Common myeloid progenitor, CD34-positive (primary cell): ENCODE results near the gene PTPRN2.
"Not testable (repeated sequence)": the region's sequence is repeated elsewhere in the genome, so short reads cannot be mapped to it uniquely, and the experiment has no call there.

Source experiments
- CTCF ChIA-PET: fragments of 350-600 bp; sonication (Branson Sonifier 250); formaldehyde crosslinking; loops from one replicate; lab custom pipeline; 2021; ENCODE audit warnings: antibody characterized with exemption; lab: Charles Lee
- POLR2A ChIA-PET: fragments of 350-600 bp; sonication (Branson Sonifier 250); formaldehyde crosslinking; loops from one replicate; lab custom pipeline; 2021; ENCODE audit warnings: antibody characterized with exemption; lab: Charles Lee
- DNase-seq, 3 donors: peaks; one replicate each; pipeline versions ENCODE4 v3.0.0 to v3.0.0-alpha.2; 2013
- H3K27ac ChIP-seq, 2 experiments: 1 replicate in 1 of 2; 2 replicates in 1 of 2; pipeline ENCODE4 v1.7.0; 2013; ENCODE audit warnings: inconsistent platforms in 2 of 2, low read length in 2 of 2, mild to moderate bottlenecking in 2 of 2, low read depth in 1 of 2, moderate library complexity in 1 of 2; ENCODE audit not compliant: severe bottlenecking in 2 of 2, insufficient read depth in 1 of 2, poor library complexity in 1 of 2
- H3K27me3 ChIP-seq, 5 experiments: replicated peaks in 2 of 5; 1 replicate in 3 of 5; 2 replicates in 2 of 5; pipeline versions ENCODE4 v1.6.1 to v1.7.0; 2013; ENCODE audit warnings: low read length in 4 of 5, mild to moderate bottlenecking in 2 of 5, moderate library complexity in 2 of 5, inconsistent platforms in 1 of 5; ENCODE audit not compliant: insufficient read depth in 5 of 5, control insufficient read depth in 4 of 5
- H3K36me3 ChIP-seq, 4 experiments: 1 replicate in 2 of 4; 2 replicates in 2 of 4; pipeline versions ENCODE4 v1.6.1 to v1.7.0; 2013; ENCODE audit warnings: low read length in 3 of 4, control low read depth in 1 of 4, mild to moderate bottlenecking in 1 of 4; ENCODE audit not compliant: control insufficient read depth in 4 of 4, insufficient read depth in 4 of 4
- H3K4me1 ChIP-seq, 4 experiments: 1 replicate in 3 of 4; 2 replicates in 1 of 4; pipeline versions ENCODE4 v1.6.1 to v1.7.1; 2013; ENCODE audit warnings: low read length in 3 of 4, mild to moderate bottlenecking in 3 of 4, control low read depth in 1 of 4, inconsistent platforms in 1 of 4, moderate library complexity in 1 of 4; ENCODE audit not compliant: control insufficient read depth in 4 of 4, insufficient read depth in 4 of 4; ENCODE audit errors: control extremely low read depth in 1 of 4
- H3K4me3 ChIP-seq, 7 experiments: 1 replicate in 4 of 7; 2 replicates in 3 of 7; pipeline versions ENCODE4 v1.5.1 to v1.7.0; 2013; ENCODE audit warnings: mild to moderate bottlenecking in 7 of 7, low read length in 6 of 7, moderate library complexity in 6 of 7, inconsistent platforms in 2 of 7, low read depth in 2 of 7, control low read depth in 1 of 7; ENCODE audit not compliant: insufficient read depth in 4 of 7, control insufficient read depth in 1 of 7; ENCODE audit errors: extremely low read depth in 1 of 7
- H3K9me3 ChIP-seq, 5 experiments: 1 replicate in 4 of 5; 2 replicates in 1 of 5; pipeline versions ENCODE4 v1.6.1 to v1.7.1; 2013; ENCODE audit warnings: low read length in 4 of 5, mild to moderate bottlenecking in 2 of 5, inconsistent platforms in 1 of 5, low read depth in 1 of 5, moderate library complexity in 1 of 5; ENCODE audit not compliant: control insufficient read depth in 4 of 5, insufficient read depth in 2 of 5; ENCODE audit errors: control extremely low read depth in 1 of 5
- WGBS: methylation state at CpG from one replicate; pipeline ENCODE4 v1.1.5; 2013; ENCODE audit not compliant: insufficient coverage; 5-methylcytosine and 5-hydroxymethylcytosine counted together

The PTPRN2 gene

DNA sequence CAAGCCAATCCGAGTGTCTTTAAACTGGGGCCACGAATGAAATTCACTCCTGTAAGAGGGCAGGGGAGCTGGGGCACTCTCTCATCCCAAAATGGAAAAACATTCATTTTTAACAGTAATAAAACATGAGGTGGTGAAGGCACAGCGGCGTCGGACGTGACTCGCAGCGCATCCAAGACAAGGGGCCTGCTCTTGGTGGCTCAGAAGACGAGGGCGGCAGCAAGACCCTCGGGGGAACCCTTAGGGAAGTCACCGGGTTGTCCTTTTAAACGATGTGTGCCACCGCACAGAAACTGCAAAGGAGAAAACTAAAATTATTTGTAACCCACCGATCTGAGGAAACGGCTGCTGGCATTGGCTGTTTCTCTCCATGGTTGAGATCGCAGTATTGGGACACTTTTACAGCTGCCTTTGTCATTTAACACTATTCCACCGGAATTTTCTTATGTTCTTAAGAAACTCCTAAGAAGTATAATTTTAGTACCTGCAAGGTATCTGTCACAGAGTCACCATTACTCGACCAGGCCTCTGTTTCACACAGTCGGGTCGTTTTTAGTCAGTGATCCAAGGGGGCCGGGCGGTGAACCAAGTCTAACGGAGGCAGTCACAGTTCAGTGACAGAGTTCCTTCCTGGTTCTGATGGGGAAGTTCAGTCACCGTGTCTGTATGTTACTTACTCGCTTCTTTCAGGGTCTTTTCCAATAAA, 159.3 kb downstream of the PTPRN2 start:
- no peak overlapping the region for H3K4me3 ChIP-seq
- POLR2A ChIA-PET, result no interaction called here

DNA sequence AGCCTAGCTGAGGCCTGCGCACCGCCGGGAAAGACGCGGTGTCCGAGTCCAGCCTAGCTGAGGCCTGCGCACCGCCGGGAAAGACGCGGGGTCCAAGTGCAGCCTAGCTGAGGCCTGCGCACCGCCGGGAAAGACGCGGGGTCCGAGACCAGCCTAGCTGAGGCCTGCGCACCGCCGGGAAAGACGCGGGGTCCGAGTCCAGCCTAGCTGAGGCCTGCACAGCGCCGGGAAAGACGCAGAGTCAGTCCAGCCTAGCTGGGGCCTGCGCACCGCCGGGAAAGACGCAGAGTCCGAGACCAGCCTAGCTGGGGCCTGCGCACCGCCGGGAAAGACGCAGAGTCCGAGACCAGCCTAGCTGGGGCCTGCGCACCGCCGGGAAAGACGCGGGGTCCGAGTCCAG, 161.9 kb downstream of the PTPRN2 start:
- H3K4me3 ChIP-seq, H3K4me1 ChIP-seq, H3K36me3 ChIP-seq, H3K9me3 ChIP-seq, H3K27ac ChIP-seq, DNase-seq, H3K27me3 ChIP-seq, CTCF ChIA-PET, POLR2A ChIA-PET: not testable (repeated sequence)
- 99% methylated on average over 13 of the region's 42 CpGs for WGBS

More for the DNA sequence above, 159.3 kb downstream of the PTPRN2 start:
- peaks cover 0 to 2% (median 0%) of the 10 kb centered on the region in 5 experiments for H3K27me3 ChIP-seq
- H3K4me1 ChIP-seq, result peaks cover 0 to 2% (median 0%) of the 10 kb centered on the region in 4 experiments
- CTCF ChIA-PET, result interaction anchor here (1.5 kb wide), 1 partner anchor 11 kb away, joined by 4 read pairs; no protein-coding TSS in a partner anchor
- no peak overlapping the region for H3K27ac ChIP-seq
- WGBS, result 76% methylated on average over 24 of the region's 26 CpGs
- DNase-seq, result no peak
- H3K36me3 ChIP-seq, result no peaks in the 10 kb centered on the region
- H3K9me3 ChIP-seq, result no peaks in the 10 kb centered on the region

DNA sequence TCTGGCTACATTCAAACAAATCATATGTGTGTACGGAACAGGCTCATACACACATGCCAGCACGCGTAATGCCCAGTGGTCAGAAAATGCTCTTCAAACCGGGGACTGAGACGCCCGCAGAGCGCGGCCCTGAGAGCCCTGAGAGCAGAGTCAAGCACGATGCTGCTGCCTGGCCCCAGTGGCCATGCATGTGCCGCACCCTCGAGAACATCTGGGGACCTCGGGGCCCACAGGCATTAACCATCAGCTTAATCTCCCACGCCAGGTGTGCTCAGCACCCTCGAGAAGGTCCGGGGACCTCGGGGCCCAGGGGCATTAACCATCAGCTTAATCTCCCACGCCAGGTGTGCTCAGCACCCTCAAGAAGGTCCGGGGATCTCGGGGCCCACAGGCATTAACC, 163.1 kb downstream of the PTPRN2 start:
- CTCF ChIA-PET, result no interaction called here
- Histone ChIP-seq H3K27ac (no peak overlapping the region), H3K36me3 (no peaks in the 10 kb centered on the region), H3K4me1 (no peaks in the 10 kb centered on the region), H3K9me3 (no peaks in the 10 kb centered on the region), H3K27me3 (peaks cover 0 to 12% (median 0%) of the 10 kb centered on the region in 5 experiments), H3K4me3 (no peak overlapping the region)
- 97% methylated on average over 19 of the region's 19 CpGs for WGBS
- no peak for DNase-seq
- POLR2A ChIA-PET, result interaction anchor here (1.1 kb wide), 1 partner anchor 557 kb away, joined by 3 read pairs; no protein-coding TSS in a partner anchor

DNA sequence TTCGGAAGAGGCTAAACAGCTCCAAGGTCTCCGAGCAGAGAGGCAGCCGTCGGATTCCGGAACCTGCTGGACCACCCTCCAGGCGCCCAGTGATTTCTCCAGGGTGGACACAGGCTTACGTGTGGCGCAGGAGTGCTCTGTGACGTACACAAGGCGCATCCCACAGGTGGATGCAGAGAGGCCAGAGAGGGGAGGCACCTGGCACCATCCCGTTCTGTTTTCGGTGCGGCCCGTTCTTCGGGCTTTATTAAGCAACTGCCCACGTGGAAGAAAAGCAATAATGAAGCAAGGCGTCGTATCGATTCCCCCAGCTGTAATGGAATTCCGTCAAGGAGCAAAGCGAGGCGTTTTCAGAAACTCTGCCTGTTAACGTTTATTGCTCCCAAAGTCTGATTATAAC, 163.6 kb downstream of the PTPRN2 start:
- Histone ChIP-seq H3K27me3 (peaks cover 0 to 9% (median 0%) of the 10 kb centered on the region in 5 experiments), H3K36me3 (no peaks in the 10 kb centered on the region), H3K27ac (no peak overlapping the region), H3K4me3 (no peak overlapping the region), H3K4me1 (no peaks in the 10 kb centered on the region), H3K9me3 (no peaks in the 10 kb centered on the region)
- POLR2A ChIA-PET, result interaction anchor here (1.1 kb wide), 1 partner anchor 556 kb away, joined by 3 read pairs; no protein-coding TSS in a partner anchor
- WGBS, result 98% methylated on average over 19 of the region's 23 CpGs
- no peak for DNase-seq
- CTCF ChIA-PET, result no interaction called here

DNA sequence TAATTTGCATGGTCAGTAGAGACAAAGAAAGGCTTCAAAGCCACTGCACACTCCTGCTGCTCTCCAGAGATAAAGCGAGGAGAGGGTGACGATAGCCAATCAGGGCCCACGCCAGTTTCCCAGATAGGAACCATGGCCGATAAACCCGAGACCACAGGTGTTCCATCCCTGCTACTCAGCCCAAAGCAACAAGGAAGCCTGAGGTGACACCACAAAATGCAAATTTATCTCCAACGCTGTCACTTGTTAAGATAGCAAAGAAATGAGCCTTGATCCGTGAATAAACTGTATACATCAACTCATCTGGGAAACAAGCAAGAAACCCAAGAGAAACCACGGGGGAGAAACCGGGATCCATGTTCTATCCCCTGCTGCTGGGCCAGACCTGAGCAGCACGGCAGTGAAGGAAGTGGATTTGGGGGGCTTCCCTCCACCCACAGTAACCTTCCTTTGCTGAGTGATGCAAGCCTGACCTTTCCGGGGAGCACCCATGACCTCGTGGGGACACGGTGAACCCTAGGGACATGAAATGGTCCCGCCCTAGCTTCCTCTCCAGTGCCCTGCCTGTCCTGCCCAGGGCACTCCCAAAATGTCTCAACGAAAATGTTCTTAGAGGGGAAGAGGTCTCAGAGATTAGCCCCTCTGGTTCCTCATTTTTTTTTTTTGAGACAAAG, 164.6 kb downstream of the PTPRN2 start:
- Histone ChIP-seq H3K4me1 (no peaks in the 10 kb centered on the region), H3K27ac (no peak overlapping the region), H3K36me3 (no peaks in the 10 kb centered on the region), H3K9me3 (peaks cover 0 to 8% (median 0%) of the 10 kb centered on the region in 5 experiments), H3K27me3 (peaks cover 0 to 9% (median 0%) of the 10 kb centered on the region in 5 experiments), H3K4me3 (no peak overlapping the region)
- WGBS, result 83% methylated on average over 13 of the region's 15 CpGs
- no peak for DNase-seq
- ChIA-PET POLR2A (no interaction called here), CTCF (no interaction called here)

DNA sequence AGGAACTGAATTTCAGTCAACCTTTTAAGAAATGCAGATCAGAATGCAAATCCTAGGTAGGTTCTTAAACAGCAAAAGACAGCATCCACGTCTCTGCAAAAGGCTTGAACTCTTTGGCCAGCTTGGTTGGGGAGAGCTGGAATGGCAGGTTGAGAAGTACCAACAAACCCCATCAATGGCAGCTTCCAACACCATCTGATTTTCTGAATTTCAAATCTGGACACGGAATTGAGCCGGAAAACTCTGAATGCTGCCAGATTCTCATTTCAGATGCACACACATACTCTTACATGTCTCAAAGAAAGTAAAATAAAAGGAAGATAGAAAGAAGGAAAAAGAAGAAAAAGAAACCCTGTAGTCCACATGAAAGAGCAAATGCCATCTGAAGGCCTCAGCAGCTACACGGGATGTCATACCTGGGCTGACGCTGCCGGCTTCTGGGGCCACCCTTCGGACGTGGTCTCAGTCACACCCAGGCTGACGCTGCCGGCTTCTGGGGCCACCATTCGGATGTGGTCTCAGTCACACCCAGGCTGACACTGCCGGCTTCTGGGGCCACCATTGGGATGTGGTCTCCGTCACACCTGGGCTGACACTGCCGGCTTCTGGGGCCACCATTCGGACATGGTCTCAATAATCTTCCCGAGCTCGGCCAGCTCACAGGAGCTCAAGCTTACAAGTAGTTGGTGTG, 165.3 kb downstream of the PTPRN2 start:
- CTCF ChIA-PET, result no interaction called here
- Histone ChIP-seq H3K4me3 (no peak overlapping the region), H3K27ac (no peak overlapping the region), H3K4me1 (no peaks in the 10 kb centered on the region), H3K36me3 (no peaks in the 10 kb centered on the region), H3K9me3 (peaks cover 0 to 12% (median 2%) of the 10 kb centered on the region in 5 experiments), H3K27me3 (peaks cover 0 to 9% (median 0%) of the 10 kb centered on the region in 5 experiments)
- DNase-seq, result no peak
- WGBS, result 98% methylated on average over 10 of the region's 17 CpGs
- POLR2A ChIA-PET, result no interaction called here
